GM12891 (cell line): ENCODE measurements around the gene HRC.

Experiments used
- PAX5 ChIP-seq: IDR thresholded peaks from 2 replicates; pipeline ENCODE4 v1.6.1; 2011; ENCODE audit warnings: low read length, moderate library complexity, mild to moderate bottlenecking; ENCODE audit not compliant: insufficient read depth, severe bottlenecking
- POLR2AphosphoS5 ChIP-seq: IDR thresholded peaks from 2 replicates; pipeline ENCODE4 v1.6.1; 2011; ENCODE audit warnings: low read depth, low read length, control low read depth

DNA sequence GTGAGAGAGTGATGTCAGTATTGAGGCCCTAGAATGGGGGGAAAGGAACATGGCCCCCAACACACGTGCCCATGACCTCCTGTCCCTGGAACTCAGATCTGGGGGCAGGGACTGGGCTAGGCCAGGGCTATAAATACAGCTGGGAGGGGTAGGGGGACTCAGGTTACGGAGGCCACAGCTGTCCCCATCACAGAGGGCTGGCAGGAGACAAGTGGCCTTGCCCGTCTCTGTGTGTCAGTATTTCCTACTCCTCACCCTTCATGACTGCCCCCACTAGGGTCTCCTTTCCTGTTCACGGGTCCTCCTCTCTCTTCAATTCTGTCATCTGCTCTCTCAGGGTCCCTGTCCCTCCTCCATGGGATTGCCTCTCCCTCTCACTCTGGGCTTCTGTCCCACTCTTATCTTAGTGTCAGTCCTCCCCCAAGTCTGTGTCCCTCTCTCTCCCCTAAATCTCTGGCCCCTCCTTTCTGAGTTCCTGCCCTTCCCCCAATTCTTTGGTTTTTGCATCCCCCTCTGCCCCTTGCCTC lies 687 bp upstream of the HRC start:
- TF ChIP-seq PAX5 (no peak), POLR2AphosphoS5 (no peak)
